Iris pigment epithelial cell (primary cell): Measurements from ENCODE around the gene DLG2.
"Not testable (repeated sequence)": the region's sequence is repeated elsewhere in the genome, so short reads cannot be mapped to it uniquely, and the experiment has no call there.

Experiments
- DNase-seq: peaks from one replicate; pipeline ENCODE4 v3.0.0-alpha.2; 2011; ENCODE audit warnings: low read depth

The DLG2 gene

GRCh38 chr11:83641511-83641910 is 1985.6 kb downstream of the DLG2 start:
- peak; percentile 61 for DNase-seq

GRCh38 chr11:83639995-83640758 is 1987.0 kb downstream of the DLG2 start:
- DNase-seq = no peak

- no peak for DNase-seq
Observed at GRCh38 chr11:83635166-83635565, 1992.0 kb downstream of the DLG2 start.

- no peak for DNase-seq
Observed at GRCh38 chr11:83630211-83630610, 1996.9 kb downstream of the DLG2 start.

GRCh38 chr11:83629775-83630174 is 1997.4 kb downstream of the DLG2 start:
- no peak for DNase-seq

GRCh38 chr11:83628622-83629355 is 1998.4 kb downstream of the DLG2 start:
- no peak for DNase-seq

- no peak for DNase-seq
Observed at GRCh38 chr11:83625336-83625735, 2001.8 kb downstream of the DLG2 start.

GRCh38 chr11:83617671-83618070 is 2009.5 kb downstream of the DLG2 start:
- DNase-seq = no peak

- no peak for DNase-seq
Observed at GRCh38 chr11:83613767-83614121, 2013.4 kb downstream of the DLG2 start.

GRCh38 chr11:83612891-83613766 is 2014.0 kb downstream of the DLG2 start:
- no peak for DNase-seq

- DNase-seq = no peak
Observed at GRCh38 chr11:83611600-83611999, 2015.5 kb downstream of the DLG2 start.

GRCh38 chr11:83611031-83611430 is 2016.1 kb downstream of the DLG2 start:
- no peak for DNase-seq

- no peak for DNase-seq
Observed at GRCh38 chr11:83609191-83609590, 2018.0 kb downstream of the DLG2 start.

GRCh38 chr11:83608571-83608970 is 2018.6 kb downstream of the DLG2 start:
- DNase-seq = no peak

- DNase-seq = no peak
Observed at GRCh38 chr11:83601914-83602527, 2025.1 kb downstream of the DLG2 start.

- no peak for DNase-seq
Observed at GRCh38 chr11:83601201-83601913, 2025.8 kb downstream of the DLG2 start.

- no peak for DNase-seq
Observed at GRCh38 chr11:83600661-83601060, 2026.5 kb downstream of the DLG2 start.

GRCh38 chr11:83599066-83599465 is 2028.1 kb downstream of the DLG2 start:
- no peak for DNase-seq

- not testable (repeated sequence) for DNase-seq
Observed at GRCh38 chr11:83587797-83588196, 2039.3 kb downstream of the DLG2 start.

GRCh38 chr11:83583757-83584366 is 2043.3 kb downstream of the DLG2 start:
- DNase-seq = peak; percentile 81

GRCh38 chr11:83574519-83574918 is 2052.6 kb downstream of the DLG2 start:
- peak; percentile 59 for DNase-seq
